ENCODE measurements around the gene TRIM71.

The TRIM71 gene

DNA sequence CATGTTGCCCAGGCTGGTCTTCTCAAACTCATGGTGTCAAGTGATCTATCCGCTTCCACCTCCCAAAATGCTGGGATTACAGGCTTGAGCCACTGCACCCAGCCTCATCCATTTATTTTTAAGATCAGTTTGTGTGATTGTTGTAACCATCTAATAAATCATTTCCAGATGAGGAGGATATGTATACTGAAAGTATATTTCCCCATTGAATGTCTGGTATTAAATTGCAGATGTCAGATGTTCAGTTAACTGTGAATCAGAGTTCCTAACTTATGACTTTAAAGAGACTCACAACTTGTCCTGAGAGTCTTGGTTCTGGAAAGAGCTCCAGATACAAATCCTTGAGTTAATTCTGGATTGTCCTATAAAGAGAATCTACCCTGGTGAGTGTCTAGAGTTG is 62.4 kb downstream of the TRIM71 start:
- Histone ChIP-seq H3K27ac (ENCODE audit: low read depth, low read length) (no peak overlapping the region), H3K4me3 (ENCODE audit: low read depth, low read length) (no peak overlapping the region), H3K4me1 (ENCODE audit: control insufficient read depth, insufficient read depth, low read length) (peaks cover 47% of the 10 kb centered on the region), H3K36me3 (ENCODE audit: control insufficient read depth, insufficient read depth, low read length) (peaks cover 97% of the 10 kb centered on the region), H3K27me3 (ENCODE audit: control insufficient read depth, insufficient read depth, low read length) (no peaks in the 10 kb centered on the region), H3K9ac (ENCODE audit: low read depth, low read length) (no peak overlapping the region), H3K9me3 (ENCODE audit: control insufficient read depth, insufficient read depth, low read length) (no peaks in the 10 kb centered on the region)

DNA sequence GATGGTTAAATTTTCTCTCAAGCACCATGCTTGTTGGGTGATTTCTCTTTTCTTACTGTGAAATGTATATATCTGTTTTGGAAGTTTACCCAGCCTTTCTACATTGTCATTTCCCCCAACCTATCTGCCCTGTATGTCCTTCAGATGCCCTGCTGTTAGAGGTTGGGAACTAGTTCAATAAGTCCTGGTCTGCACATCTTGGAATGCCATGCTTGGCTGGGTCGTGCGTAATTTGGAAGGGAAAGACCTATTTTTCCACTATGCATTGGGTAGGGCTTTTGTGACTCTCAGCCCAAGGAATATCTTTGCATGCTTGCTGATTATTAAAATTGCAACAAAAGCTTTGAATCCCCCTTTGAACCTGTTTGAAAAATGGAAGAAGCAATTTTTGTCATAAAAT is 63.8 kb downstream of the TRIM71 start:
- no peak overlapping the region for H3K9ac ChIP-seq (ENCODE audit: low read depth, low read length)
- no peaks in the 10 kb centered on the region for H3K9me3 ChIP-seq (ENCODE audit: control insufficient read depth, insufficient read depth, low read length)
- H3K4me1 ChIP-seq (ENCODE audit: control insufficient read depth, insufficient read depth, low read length), result peaks cover 51% of the 10 kb centered on the region
- no peak overlapping the region for H3K4me3 ChIP-seq (ENCODE audit: low read depth, low read length)
- H3K27ac ChIP-seq (ENCODE audit: low read depth, low read length), result no peak overlapping the region
- peaks cover 97% of the 10 kb centered on the region for H3K36me3 ChIP-seq (ENCODE audit: control insufficient read depth, insufficient read depth, low read length)
- H3K27me3 ChIP-seq (ENCODE audit: control insufficient read depth, insufficient read depth, low read length), result no peaks in the 10 kb centered on the region

GRCh38 chr3:32882189-32882588 is 64.4 kb downstream of the TRIM71 start:
- no peak overlapping the region for H3K9ac ChIP-seq (ENCODE audit: low read depth, low read length)
- peaks cover 53% of the 10 kb centered on the region for H3K4me1 ChIP-seq (ENCODE audit: control insufficient read depth, insufficient read depth, low read length)
- H3K27ac ChIP-seq (ENCODE audit: low read depth, low read length), result no peak overlapping the region
- no peak overlapping the region for H3K4me3 ChIP-seq (ENCODE audit: low read depth, low read length)
- H3K27me3 ChIP-seq (ENCODE audit: control insufficient read depth, insufficient read depth, low read length), result no peaks in the 10 kb centered on the region
- H3K9me3 ChIP-seq (ENCODE audit: control insufficient read depth, insufficient read depth, low read length), result no peaks in the 10 kb centered on the region
- peaks cover 97% of the 10 kb centered on the region for H3K36me3 ChIP-seq (ENCODE audit: control insufficient read depth, insufficient read depth, low read length)

DNA sequence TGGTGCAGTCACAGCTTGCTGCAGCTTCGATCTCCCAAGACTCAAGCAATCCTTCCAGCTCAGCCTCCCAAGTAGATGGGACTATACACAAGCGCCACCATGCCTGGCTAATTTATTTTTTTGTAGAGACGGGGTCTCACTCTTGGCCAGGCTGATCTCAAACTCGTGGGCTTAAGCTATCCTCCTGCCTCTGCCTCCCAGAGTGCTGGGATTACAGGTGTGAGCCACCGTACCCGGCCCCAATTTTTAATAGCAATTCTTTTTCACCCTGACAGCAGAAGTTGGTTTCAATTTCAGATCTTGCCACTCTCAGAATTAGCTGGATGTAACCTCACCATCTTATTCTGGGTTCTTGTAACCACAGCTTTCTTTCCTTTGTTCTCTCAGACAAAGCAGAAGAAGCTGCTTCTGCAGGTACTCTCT is 64.8 kb downstream of the TRIM71 start:
- no peak overlapping the region for H3K9ac ChIP-seq (ENCODE audit: low read depth, low read length)
- no peaks in the 10 kb centered on the region for H3K27me3 ChIP-seq (ENCODE audit: control insufficient read depth, insufficient read depth, low read length)
- H3K9me3 ChIP-seq (ENCODE audit: control insufficient read depth, insufficient read depth, low read length), result no peaks in the 10 kb centered on the region
- no peak overlapping the region for H3K27ac ChIP-seq (ENCODE audit: low read depth, low read length)
- H3K4me1 ChIP-seq (ENCODE audit: control insufficient read depth, insufficient read depth, low read length), result peaks cover 49% of the 10 kb centered on the region
- peaks cover 97% of the 10 kb centered on the region for H3K36me3 ChIP-seq (ENCODE audit: control insufficient read depth, insufficient read depth, low read length)
- no peak overlapping the region for H3K4me3 ChIP-seq (ENCODE audit: low read depth, low read length)

DNA sequence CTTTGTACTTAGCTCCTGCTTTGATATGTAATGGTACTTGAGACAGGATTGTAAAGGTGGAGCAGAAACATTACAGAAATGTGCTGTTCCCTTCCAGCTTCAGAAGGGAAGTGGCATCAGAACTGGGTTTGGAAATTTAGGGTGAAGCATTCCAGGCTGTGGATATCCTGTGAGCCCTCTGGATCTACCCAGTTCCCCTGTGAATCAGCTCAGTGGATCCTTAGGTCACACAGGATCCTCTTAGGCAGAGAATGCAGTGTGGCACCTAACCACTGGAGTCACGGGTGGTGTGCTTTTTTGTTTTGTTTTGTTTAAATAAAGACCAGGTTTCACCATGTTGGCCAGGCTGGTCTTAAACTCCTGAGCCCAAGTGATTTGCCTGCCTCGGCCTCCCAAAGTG is 66.0 kb downstream of the TRIM71 start:
- Histone ChIP-seq H3K27me3 (ENCODE audit: control insufficient read depth, insufficient read depth, low read length) (no peaks in the 10 kb centered on the region), H3K4me1 (ENCODE audit: control insufficient read depth, insufficient read depth, low read length) (peaks cover 43% of the 10 kb centered on the region), H3K27ac (ENCODE audit: low read depth, low read length) (peak overlapping the region; percentile 43), H3K36me3 (ENCODE audit: control insufficient read depth, insufficient read depth, low read length) (peaks cover 98% of the 10 kb centered on the region), H3K4me3 (ENCODE audit: low read depth, low read length) (no peak overlapping the region), H3K9ac (ENCODE audit: low read depth, low read length) (no peak overlapping the region), H3K9me3 (ENCODE audit: control insufficient read depth, insufficient read depth, low read length) (no peaks in the 10 kb centered on the region)

DNA sequence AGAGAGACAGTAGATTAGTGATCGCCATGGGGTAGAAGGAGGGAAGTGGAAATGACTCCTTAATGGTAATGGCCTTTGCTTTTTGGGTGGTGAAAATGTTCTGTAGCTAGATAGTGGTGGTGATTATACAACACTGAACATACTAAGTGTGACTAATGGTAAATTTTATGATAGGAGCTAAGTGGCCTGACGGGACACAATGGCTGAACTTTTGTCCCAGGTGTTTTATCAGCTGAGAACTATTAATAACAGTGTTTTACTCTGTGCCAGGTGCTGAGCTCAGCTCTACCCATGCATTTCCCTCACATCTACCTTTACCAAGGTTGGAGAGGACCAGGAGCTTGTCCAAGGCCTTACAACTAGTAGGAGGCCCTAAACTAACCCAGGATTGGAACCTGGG is 66.8 kb downstream of the TRIM71 start:
- Histone ChIP-seq H3K9me3 (ENCODE audit: control insufficient read depth, insufficient read depth, low read length) (no peaks in the 10 kb centered on the region), H3K36me3 (ENCODE audit: control insufficient read depth, insufficient read depth, low read length) (peaks cover 98% of the 10 kb centered on the region), H3K27me3 (ENCODE audit: control insufficient read depth, insufficient read depth, low read length) (no peaks in the 10 kb centered on the region), H3K9ac (ENCODE audit: low read depth, low read length) (no peak overlapping the region), H3K27ac (ENCODE audit: low read depth, low read length) (no peak overlapping the region), H3K4me3 (ENCODE audit: low read depth, low read length) (no peak overlapping the region), H3K4me1 (ENCODE audit: control insufficient read depth, insufficient read depth, low read length) (peaks cover 45% of the 10 kb centered on the region)

DNA sequence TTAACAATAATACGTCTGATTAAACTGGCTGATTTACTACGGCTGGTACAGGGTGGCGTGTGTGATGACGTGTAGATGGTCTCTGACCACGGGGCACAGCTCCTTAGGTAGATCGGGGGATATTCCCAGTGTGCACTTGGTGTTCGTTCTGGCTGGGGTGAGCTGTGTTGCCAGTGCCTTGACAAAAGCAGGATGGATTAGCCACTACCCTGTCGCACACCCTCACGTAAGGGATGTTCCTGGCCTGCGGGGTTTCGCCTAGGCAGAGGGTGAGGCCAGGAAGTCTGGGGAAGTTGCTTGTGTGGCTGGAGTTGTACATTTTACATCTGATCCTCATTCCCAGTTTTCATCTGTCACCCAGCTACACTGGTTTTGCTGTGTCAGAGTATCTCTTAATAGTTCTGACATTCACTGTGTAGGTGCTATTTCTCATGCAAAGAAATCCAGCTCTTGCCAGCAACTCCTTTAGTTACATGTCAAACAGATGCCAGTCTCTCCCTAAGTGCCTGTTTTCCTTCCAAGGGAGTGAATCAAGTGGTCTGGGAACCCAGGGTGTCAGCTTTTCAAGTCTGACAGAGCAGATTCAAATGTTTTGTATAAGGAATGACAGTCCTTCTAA is 67.6 kb downstream of the TRIM71 start:
- H3K9me3 ChIP-seq (ENCODE audit: control insufficient read depth, insufficient read depth, low read length), result no peaks in the 10 kb centered on the region
- H3K4me1 ChIP-seq (ENCODE audit: control insufficient read depth, insufficient read depth, low read length), result peaks cover 45% of the 10 kb centered on the region
- H3K27me3 ChIP-seq (ENCODE audit: control insufficient read depth, insufficient read depth, low read length), result no peaks in the 10 kb centered on the region
- H3K36me3 ChIP-seq (ENCODE audit: control insufficient read depth, insufficient read depth, low read length), result peaks cover 98% of the 10 kb centered on the region
- no peak overlapping the region for H3K27ac ChIP-seq (ENCODE audit: low read depth, low read length)
- no peak overlapping the region for H3K4me3 ChIP-seq (ENCODE audit: low read depth, low read length)
- no peak overlapping the region for H3K9ac ChIP-seq (ENCODE audit: low read depth, low read length)

DNA sequence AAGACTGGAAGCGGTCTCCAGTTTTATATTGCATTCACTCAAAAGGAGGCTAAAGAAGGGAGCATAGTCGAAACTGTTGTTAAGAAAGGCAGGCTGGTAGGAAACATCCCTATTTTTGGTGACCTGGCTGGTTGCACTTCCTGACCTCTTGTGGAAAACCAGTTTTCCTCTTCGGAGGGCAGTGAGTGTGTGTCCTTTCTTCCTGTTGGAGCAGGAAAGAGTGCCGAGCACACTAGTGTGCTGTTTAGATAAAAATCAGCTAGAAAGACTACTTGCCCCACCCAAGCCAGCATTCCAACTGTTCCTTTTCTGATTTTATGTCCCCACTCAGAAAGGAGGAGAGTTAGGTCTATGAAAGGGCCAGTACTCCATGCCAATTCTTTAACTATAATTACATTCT is 68.5 kb downstream of the TRIM71 start:
- Histone ChIP-seq H3K36me3 (ENCODE audit: control insufficient read depth, insufficient read depth, low read length) (peaks cover 100% of the 10 kb centered on the region), H3K9ac (ENCODE audit: low read depth, low read length) (no peak overlapping the region), H3K9me3 (ENCODE audit: control insufficient read depth, insufficient read depth, low read length) (no peaks in the 10 kb centered on the region), H3K27ac (ENCODE audit: low read depth, low read length) (peak overlapping the region; percentile 5), H3K4me1 (ENCODE audit: control insufficient read depth, insufficient read depth, low read length) (peaks cover 47% of the 10 kb centered on the region), H3K4me3 (ENCODE audit: low read depth, low read length) (no peak overlapping the region), H3K27me3 (ENCODE audit: control insufficient read depth, insufficient read depth, low read length) (no peaks in the 10 kb centered on the region)

- peaks cover 41% of the 10 kb centered on the region for H3K4me1 ChIP-seq (ENCODE audit: control insufficient read depth, insufficient read depth, low read length)
- H3K36me3 ChIP-seq (ENCODE audit: control insufficient read depth, insufficient read depth, low read length), result peaks cover 100% of the 10 kb centered on the region
- H3K27ac ChIP-seq (ENCODE audit: low read depth, low read length), result no peak overlapping the region
Observed at GRCh38 chr3:32886911-32887310, 69.1 kb downstream of the TRIM71 start.

DNA sequence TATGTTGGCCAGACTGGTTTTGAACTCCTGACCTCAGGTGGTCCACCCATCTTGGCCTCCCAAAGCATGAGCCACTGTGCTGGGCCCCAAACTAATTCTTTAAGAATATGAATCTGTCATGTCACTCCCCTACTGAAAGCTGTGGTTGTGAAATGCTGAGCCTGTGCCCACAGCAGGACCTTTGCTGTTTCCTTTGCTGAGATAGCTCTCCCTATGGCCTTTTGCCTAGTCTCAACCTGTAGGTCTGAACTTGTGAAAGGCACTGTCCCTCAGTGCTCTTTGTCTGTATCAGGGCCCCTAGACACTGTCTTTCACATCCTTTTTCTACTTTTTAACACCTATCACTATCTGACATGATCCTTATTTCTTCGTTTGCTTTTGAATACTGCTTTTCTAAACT is 70.9 kb downstream of the TRIM71 start:
- H3K9me3 ChIP-seq (ENCODE audit: control insufficient read depth, insufficient read depth, low read length), result no peaks in the 10 kb centered on the region
- H3K36me3 ChIP-seq (ENCODE audit: control insufficient read depth, insufficient read depth, low read length), result peaks cover 100% of the 10 kb centered on the region
- peaks cover 44% of the 10 kb centered on the region for H3K4me1 ChIP-seq (ENCODE audit: control insufficient read depth, insufficient read depth, low read length)
- H3K4me3 ChIP-seq (ENCODE audit: low read depth, low read length), result no peak overlapping the region
- H3K27me3 ChIP-seq (ENCODE audit: control insufficient read depth, insufficient read depth, low read length), result no peaks in the 10 kb centered on the region
- no peak overlapping the region for H3K9ac ChIP-seq (ENCODE audit: low read depth, low read length)
- no peak overlapping the region for H3K27ac ChIP-seq (ENCODE audit: low read depth, low read length)

More at GRCh38 chr3:32886911-32887310, 69.1 kb downstream of the TRIM71 start:
- Histone ChIP-seq H3K4me3 (ENCODE audit: low read depth, low read length) (no peak overlapping the region), H3K27me3 (ENCODE audit: control insufficient read depth, insufficient read depth, low read length) (no peaks in the 10 kb centered on the region), H3K9ac (ENCODE audit: low read depth, low read length) (no peak overlapping the region), H3K9me3 (ENCODE audit: control insufficient read depth, insufficient read depth, low read length) (no peaks in the 10 kb centered on the region)

- H3K36me3 ChIP-seq (ENCODE audit: control insufficient read depth, insufficient read depth, low read length), result peaks cover 100% of the 10 kb centered on the region
- peaks cover 27% of the 10 kb centered on the region for H3K4me1 ChIP-seq (ENCODE audit: control insufficient read depth, insufficient read depth, low read length)
- H3K9me3 ChIP-seq (ENCODE audit: control insufficient read depth, insufficient read depth, low read length), result no peaks in the 10 kb centered on the region
- no peak overlapping the region for H3K9ac ChIP-seq (ENCODE audit: low read depth, low read length)
- no peak overlapping the region for H3K4me3 ChIP-seq (ENCODE audit: low read depth, low read length)
- no peak overlapping the region for H3K27ac ChIP-seq (ENCODE audit: low read depth, low read length)
- H3K27me3 ChIP-seq (ENCODE audit: control insufficient read depth, insufficient read depth, low read length), result no peaks in the 10 kb centered on the region
Observed at GRCh38 chr3:32890420-32891276, 72.9 kb downstream of the TRIM71 start.

Measured in HUES48 (cell line).